Stimulated activated CD8-positive, alpha-beta memory T cell treated with anti-CD3 and anti-CD28 coated beads, Interleukin-7, amount 100 ng/mL, for 48 hours (primary cell): Measurements from ENCODE around the gene MALRD1.
"Not testable (repeated sequence)": the region's sequence is repeated elsewhere in the genome, so short reads cannot be mapped to it uniquely, and the experiment has no call there.

Experiments used
- DNase-seq, 2 donors: peaks; one replicate each; pipeline ENCODE4 v3.0.0-alpha.2; 2020; ENCODE audit warnings: low read depth in 1 of 2; ENCODE audit errors: extremely low read depth in 1 of 2

Gene MALRD1

GRCh38 chr10:19689231-19689630, 640.6 kb downstream of the MALRD1 start:
- DNase-seq: no peak

- no peak for DNase-seq
Observed at GRCh38 chr10:19699299-19699698, 650.7 kb downstream of the MALRD1 start.

- DNase-seq: no peak
Observed at GRCh38 chr10:19701427-19702052, 652.9 kb downstream of the MALRD1 start.

GRCh38 chr10:19702215-19702614, 653.6 kb downstream of the MALRD1 start:
- DNase-seq: no peak

GRCh38 chr10:19704544-19704943, 655.9 kb downstream of the MALRD1 start:
- DNase-seq: no peak

- no peak for DNase-seq
Observed at GRCh38 chr10:19705250-19705649, 656.6 kb downstream of the MALRD1 start.

- DNase-seq: no peak
Observed at GRCh38 chr10:19706904-19707303, 658.3 kb downstream of the MALRD1 start.

- no peak for DNase-seq
Observed at GRCh38 chr10:19707376-19707775, 658.8 kb downstream of the MALRD1 start.

- DNase-seq: no peak
Observed at GRCh38 chr10:19708031-19708430, 659.4 kb downstream of the MALRD1 start.

GRCh38 chr10:19710600-19710999, 662.0 kb downstream of the MALRD1 start:
- no peak for DNase-seq

- no peak for DNase-seq
Observed at GRCh38 chr10:19713159-19713558, 664.6 kb downstream of the MALRD1 start.

GRCh38 chr10:19713800-19714525, 665.4 kb downstream of the MALRD1 start:
- DNase-seq: no peak

GRCh38 chr10:19719284-19719683, 670.7 kb downstream of the MALRD1 start:
- no peak for DNase-seq

GRCh38 chr10:19724287-19724686, 675.7 kb downstream of the MALRD1 start:
- no peak for DNase-seq

GRCh38 chr10:19728376-19728775, 679.8 kb downstream of the MALRD1 start:
- DNase-seq: no peak

- no peak for DNase-seq
Observed at GRCh38 chr10:19728964-19729363, 680.4 kb downstream of the MALRD1 start.

- DNase-seq: no peak
Observed at GRCh38 chr10:19730167-19730906, 681.7 kb downstream of the MALRD1 start.

- DNase-seq: no peak
Observed at GRCh38 chr10:19730907-19731217, 682.3 kb downstream of the MALRD1 start.

- DNase-seq: no peak
Observed at GRCh38 chr10:19731560-19731959, 683.0 kb downstream of the MALRD1 start.

GRCh38 chr10:19738440-19738839, 689.8 kb downstream of the MALRD1 start:
- no peak for DNase-seq

GRCh38 chr10:19739232-19739631, 690.6 kb downstream of the MALRD1 start:
- DNase-seq: not testable (repeated sequence)

- DNase-seq: not testable (repeated sequence)
Observed at GRCh38 chr10:19742144-19742543, 693.5 kb downstream of the MALRD1 start.
